Measurements from ENCODE around the gene DCAF10. TPM values are rescaled to one million over a fixed set of nuclear protein-coding genes. Genes with fewer than 3 reads are reported as not detected.
"Not testable (repeated sequence)": the region's sequence is repeated elsewhere in the genome, so short reads cannot be mapped to it uniquely, and the experiment has no call there.

The DCAF10 gene
- polyA plus RNA-seq, 3 donors, result 12.4 to 17.2 (median 14.7) TPM

DNA sequence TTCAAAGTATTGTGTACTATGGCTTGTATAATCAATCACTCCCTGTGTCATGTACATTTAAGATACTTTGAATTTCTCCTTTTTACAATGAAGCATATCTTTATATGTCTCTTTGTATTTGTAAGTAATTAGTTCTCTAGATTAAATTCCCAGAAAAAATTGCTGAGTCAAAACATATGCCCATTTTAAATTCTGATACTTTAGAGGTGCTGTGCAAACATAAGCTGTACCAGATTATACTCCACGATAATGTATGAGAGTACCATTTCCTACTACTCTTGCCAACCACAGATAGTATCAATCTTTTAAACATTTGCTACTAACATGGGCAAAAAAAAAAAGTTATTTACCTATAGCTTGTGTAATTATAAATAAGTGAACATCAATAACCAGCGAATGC is 18.3 kb downstream of the DCAF10 start:
- peaks cover 9% of the 10 kb centered on the region for H4K20me1 ChIP-seq (ENCODE audit: insufficient read depth, low read length)
- no peak overlapping the region for H3K27ac ChIP-seq (ENCODE audit: low read depth in 1 of 2, low read length in 2 of 2)
- H2AFZ ChIP-seq (ENCODE audit: insufficient read depth, low read depth, low read length, poor library complexity, severe bottlenecking), result no peak overlapping the region
- no peak overlapping the region for H3K9ac ChIP-seq (ENCODE audit: insufficient read depth, low read length, poor library complexity, severe bottlenecking)
- H3K9me3 Mint-ChIP-seq, result no peaks in the 10 kb centered on the region
- H3K4me3 ChIP-seq (replicated peaks in 1 of 3; ENCODE audit: low read depth in 2 of 3, low read length in 3 of 3), result no peak overlapping the region
- no peak for TF ChIP-seq CTCF (IDR thresholded peaks at IDR 0.05)
- no CpG with 5 or more reads among the region's 2 CpGs for WGBS (ENCODE audit: insufficient coverage)
- H3K4me3 Mint-ChIP-seq, result no peak overlapping the region
- H3K27me3 Mint-ChIP-seq (ENCODE audit: low read depth in 3 of 3), result no peaks in the 10 kb centered on the region
- H3K4me1 Mint-ChIP-seq, result no peaks in the 10 kb centered on the region
- H3K36me3 Mint-ChIP-seq, result peaks cover 34 to 46% of the 10 kb centered on the region in 2 donors
- H3K27me3 ChIP-seq (ENCODE audit: control insufficient read depth in 2 of 2, insufficient read depth in 2 of 2, low read length in 2 of 2), result no peaks in the 10 kb centered on the region
- intact Hi-C loops (cut with micrococcal nuclease), result no loop called here
- H3K4me2 ChIP-seq (replicated peaks; ENCODE audit: extremely low read depth, low read length, poor library complexity, severe bottlenecking), result no peak overlapping the region
- H3K36me3 ChIP-seq (replicated peaks in 1 of 2; ENCODE audit: control insufficient read depth in 1 of 2, insufficient read depth in 2 of 2, low read length in 2 of 2), result peaks cover 17 to 46% of the 10 kb centered on the region in 2 donors
- peaks cover 22% of the 10 kb centered on the region for H3K79me2 ChIP-seq (ENCODE audit: insufficient read depth, low read length)
- H3K27ac Mint-ChIP-seq, result peak overlapping the region in 1 of 7 donors; percentile 30
- H3K9me3 ChIP-seq (replicated peaks in 1 of 2; ENCODE audit: control insufficient read depth in 1 of 2, insufficient read depth in 1 of 2, low read length in 2 of 2), result no peaks in the 10 kb centered on the region
- DNase-seq, result no peak
- H3K4me1 ChIP-seq (ENCODE audit: control insufficient read depth in 1 of 2, insufficient read depth in 2 of 2, low read length in 2 of 2), result no peaks in the 10 kb centered on the region

DNA sequence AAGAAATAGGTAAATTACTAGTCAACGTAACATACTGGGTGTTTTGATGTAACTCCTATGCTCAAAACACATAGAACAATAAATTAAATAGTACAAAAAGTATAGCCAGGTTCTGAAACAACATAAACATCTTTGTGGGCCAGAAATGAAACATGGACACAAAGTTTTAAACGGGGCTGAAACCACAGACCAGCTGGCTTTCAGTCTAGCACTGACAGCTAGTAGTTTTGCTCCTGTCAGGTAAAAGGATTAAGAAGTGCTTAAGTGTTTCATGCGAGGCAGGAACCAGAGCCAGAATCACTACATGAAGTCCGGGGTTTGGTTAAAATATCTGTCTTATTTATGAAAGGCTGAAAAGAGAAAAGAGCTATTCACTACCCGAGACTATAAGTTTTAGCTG is 19.5 kb downstream of the DCAF10 start:
- H3K36me3 Mint-ChIP-seq, result peaks cover 43 to 55% of the 10 kb centered on the region in 2 donors
- WGBS (ENCODE audit: insufficient coverage), result 94% methylated on average over 2 of the region's 5 CpGs
- H3K36me3 ChIP-seq (replicated peaks in 1 of 2; ENCODE audit: control insufficient read depth in 1 of 2, insufficient read depth in 2 of 2, low read length in 2 of 2), result peaks cover 22 to 56% of the 10 kb centered on the region in 2 donors

GRCh38 chr9:37825174-37825573 is 24.6 kb downstream of the DCAF10 start:
- H3K9me3 Mint-ChIP-seq; H2AFZ ChIP-seq (ENCODE audit: insufficient read depth, low read depth, low read length, poor library complexity, severe bottlenecking); H3K4me1 ChIP-seq (ENCODE audit: control insufficient read depth in 1 of 2, insufficient read depth in 2 of 2, low read length in 2 of 2); H3K27ac ChIP-seq (ENCODE audit: low read depth in 1 of 2, low read length in 2 of 2); H3K4me1 Mint-ChIP-seq; DNase-seq; H4K20me1 ChIP-seq (ENCODE audit: insufficient read depth, low read length); H3K9me3 ChIP-seq (replicated peaks in 1 of 2; ENCODE audit: control insufficient read depth in 1 of 2, insufficient read depth in 1 of 2, low read length in 2 of 2); H3K27me3 ChIP-seq (ENCODE audit: control insufficient read depth in 2 of 2, insufficient read depth in 2 of 2, low read length in 2 of 2); intact Hi-C loops (cut with micrococcal nuclease); H3K79me2 ChIP-seq (ENCODE audit: insufficient read depth, low read length); H3K4me3 Mint-ChIP-seq; H3K4me2 ChIP-seq (replicated peaks; ENCODE audit: extremely low read depth, low read length, poor library complexity, severe bottlenecking); H3K27me3 Mint-ChIP-seq (ENCODE audit: low read depth in 3 of 3); H3K9ac ChIP-seq (ENCODE audit: insufficient read depth, low read length, poor library complexity, severe bottlenecking); H3K4me3 ChIP-seq (replicated peaks in 1 of 3; ENCODE audit: low read depth in 2 of 3, low read length in 3 of 3): not testable (repeated sequence)
- WGBS (ENCODE audit: insufficient coverage), result no CpG with 5 or more reads among the region's 2 CpGs
- peaks cover 71 to 75% of the 10 kb centered on the region in 2 donors for H3K36me3 Mint-ChIP-seq
- H3K27ac Mint-ChIP-seq, result peak overlapping the region in 1 of 7 donors; percentile 34
- peaks cover 32 to 86% of the 10 kb centered on the region in 2 donors for H3K36me3 ChIP-seq (replicated peaks in 1 of 2; ENCODE audit: control insufficient read depth in 1 of 2, insufficient read depth in 2 of 2, low read length in 2 of 2)

More for the DNA sequence above, 19.5 kb downstream of the DCAF10 start:
- H3K9me3 Mint-ChIP-seq, result no peaks in the 10 kb centered on the region
- Histone ChIP-seq H3K27ac (ENCODE audit: low read depth in 1 of 2, low read length in 2 of 2) (no peak overlapping the region), H3K9ac (ENCODE audit: insufficient read depth, low read length, poor library complexity, severe bottlenecking) (no peak overlapping the region), H3K4me3 (replicated peaks in 1 of 3; ENCODE audit: low read depth in 2 of 3, low read length in 3 of 3) (no peak overlapping the region), H2AFZ (ENCODE audit: insufficient read depth, low read depth, low read length, poor library complexity, severe bottlenecking) (no peak overlapping the region), H3K79me2 (ENCODE audit: insufficient read depth, low read length) (peaks cover 13% of the 10 kb centered on the region), H3K9me3 (replicated peaks in 1 of 2; ENCODE audit: control insufficient read depth in 1 of 2, insufficient read depth in 1 of 2, low read length in 2 of 2) (no peaks in the 10 kb centered on the region), H3K4me1 (ENCODE audit: control insufficient read depth in 1 of 2, insufficient read depth in 2 of 2, low read length in 2 of 2) (no peaks in the 10 kb centered on the region), H3K4me2 (replicated peaks; ENCODE audit: extremely low read depth, low read length, poor library complexity, severe bottlenecking) (no peak overlapping the region), H4K20me1 (ENCODE audit: insufficient read depth, low read length) (peaks cover 9% of the 10 kb centered on the region), H3K27me3 (ENCODE audit: control insufficient read depth in 2 of 2, insufficient read depth in 2 of 2, low read length in 2 of 2) (no peaks in the 10 kb centered on the region)
- no peaks in the 10 kb centered on the region for H3K4me1 Mint-ChIP-seq
- intact Hi-C loops (cut with micrococcal nuclease), result no loop called here
- no peak for DNase-seq
- no peaks in the 10 kb centered on the region for H3K27me3 Mint-ChIP-seq (ENCODE audit: low read depth in 3 of 3)
- H3K27ac Mint-ChIP-seq, result no peak overlapping the region
- no peak for TF ChIP-seq CTCF (IDR thresholded peaks at IDR 0.05)
- H3K4me3 Mint-ChIP-seq, result no peak overlapping the region
